GM19025 (cell line): ENCODE results near the gene GNB5.

Experiments used
- ATAC-seq: cut with Tn5 transposase; IDR thresholded peaks from one replicate; pipeline ENCODE4 v1.9.1; 2021; ENCODE audit warnings: mild to moderate bottlenecking, low read depth, moderate library complexity; ENCODE audit not compliant: unreplicated experiment

GNB5 gene

GRCh38 chr15:52208306-52208946 is 17.2 kb upstream of the GNB5 start:
- peak; percentile 57 for ATAC-seq

- ATAC-seq, result no peak
These were observed 16.0 kb upstream of the GNB5 start for GRCh38 chr15:52207191-52207590.

DNA sequence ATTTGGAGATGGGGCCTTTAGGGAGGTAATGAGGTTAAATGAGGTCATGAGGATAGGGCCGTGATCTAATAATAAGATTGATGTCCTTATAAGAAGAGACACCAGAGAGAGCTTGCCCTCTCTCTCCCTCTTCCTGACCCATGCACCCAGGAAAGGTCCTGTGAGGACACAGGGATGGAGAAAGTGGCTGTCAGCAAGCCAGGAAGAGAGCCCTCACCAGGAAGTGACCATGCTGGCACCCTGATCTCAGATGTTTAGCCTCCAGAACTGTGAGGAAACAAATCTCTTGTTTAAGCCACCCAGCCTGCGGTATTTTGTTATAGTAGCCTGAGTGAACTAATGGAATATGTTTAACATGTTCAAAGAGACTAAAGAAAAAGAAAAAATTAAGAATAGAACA is 15.3 kb upstream of the GNB5 start:
- no peak for ATAC-seq

DNA sequence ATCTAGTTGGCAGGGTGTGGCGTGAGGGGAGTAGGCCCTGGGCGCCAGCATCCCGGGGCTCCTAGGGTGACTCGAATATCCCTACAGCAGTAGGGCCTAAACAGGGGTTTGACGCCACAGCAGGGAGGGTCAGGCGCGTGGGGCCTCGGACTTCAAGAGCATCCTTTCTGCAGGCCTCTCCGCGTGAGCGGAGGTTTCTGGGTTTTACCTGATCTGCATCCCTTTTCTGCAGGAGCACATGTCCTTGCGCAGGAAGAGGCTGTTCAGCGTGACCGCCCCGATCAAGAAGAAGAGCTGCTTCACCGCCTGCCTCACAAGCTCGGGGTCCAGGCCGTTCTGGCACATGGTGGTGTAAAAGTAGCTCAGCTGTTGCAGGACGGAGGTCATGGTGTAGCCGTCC is 13.5 kb upstream of the GNB5 start:
- ATAC-seq, result no peak

GRCh38 chr15:52200831-52201365 is 9.7 kb upstream of the GNB5 start:
- ATAC-seq, result no peak

GRCh38 chr15:52199271-52199670 is 8.1 kb upstream of the GNB5 start:
- ATAC-seq, result no peak

DNA sequence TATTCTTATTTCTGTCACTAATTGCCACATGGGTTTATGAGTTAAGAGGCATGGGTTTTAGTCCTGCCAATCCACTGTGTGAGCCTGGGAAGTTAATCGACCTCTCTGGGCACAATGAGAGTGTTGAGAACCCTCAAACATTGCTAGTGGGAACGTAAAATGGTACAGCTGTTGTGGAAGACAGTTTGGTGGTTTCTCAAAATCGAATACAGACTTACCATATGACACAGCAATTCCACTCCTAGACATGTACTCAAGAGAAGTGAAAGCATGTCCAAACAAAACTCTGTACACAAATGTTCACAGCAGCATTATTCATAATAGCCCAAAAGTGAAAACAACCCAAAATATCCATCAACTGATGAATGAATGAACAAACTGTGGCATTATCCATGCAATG is 5.7 kb upstream of the GNB5 start:
- ATAC-seq, result no peak

GRCh38 chr15:52193791-52194190 is 2.6 kb upstream of the GNB5 start:
- no peak for ATAC-seq

GRCh38 chr15:52193321-52193720 is 2.1 kb upstream of the GNB5 start:
- ATAC-seq, result no peak

- no peak for ATAC-seq
These were observed 4.3 kb downstream of the GNB5 start for GRCh38 chr15:52186651-52187486.

- ATAC-seq, result no peak
These were observed 6.0 kb downstream of the GNB5 start for GRCh38 chr15:52185151-52185561.

- ATAC-seq, result no peak
These were observed 6.5 kb downstream of the GNB5 start for GRCh38 chr15:52184721-52185120.

DNA sequence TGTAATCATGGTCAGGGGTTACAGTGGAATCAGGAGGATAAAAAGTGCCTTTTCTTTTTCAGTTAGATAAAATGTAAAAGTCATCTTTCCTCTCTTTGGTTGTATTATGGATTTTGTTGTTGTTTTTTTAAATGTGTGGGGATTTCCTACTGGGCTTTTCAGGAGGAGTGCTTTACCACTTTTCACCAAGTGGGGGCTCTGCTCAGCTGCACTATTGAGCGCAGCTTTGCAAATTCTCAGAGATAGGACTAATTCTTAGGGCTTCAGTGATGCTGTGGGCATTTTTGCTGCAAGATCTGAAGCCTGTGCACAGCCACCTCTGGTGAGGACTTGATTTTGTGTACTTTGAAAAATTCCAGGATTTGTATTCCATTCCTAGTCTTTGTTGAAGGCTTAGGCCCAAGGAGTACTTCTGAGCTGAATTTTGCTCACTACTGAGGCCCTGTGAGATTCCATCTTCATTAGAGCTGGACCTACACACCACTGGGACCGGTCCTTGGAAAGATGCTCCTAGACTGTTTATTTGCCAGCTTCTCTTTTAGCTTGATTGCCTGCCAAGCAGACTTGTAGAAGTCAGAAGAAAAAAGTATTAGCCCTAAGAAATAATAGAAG is 7.5 kb downstream of the GNB5 start:
- no peak for ATAC-seq

DNA sequence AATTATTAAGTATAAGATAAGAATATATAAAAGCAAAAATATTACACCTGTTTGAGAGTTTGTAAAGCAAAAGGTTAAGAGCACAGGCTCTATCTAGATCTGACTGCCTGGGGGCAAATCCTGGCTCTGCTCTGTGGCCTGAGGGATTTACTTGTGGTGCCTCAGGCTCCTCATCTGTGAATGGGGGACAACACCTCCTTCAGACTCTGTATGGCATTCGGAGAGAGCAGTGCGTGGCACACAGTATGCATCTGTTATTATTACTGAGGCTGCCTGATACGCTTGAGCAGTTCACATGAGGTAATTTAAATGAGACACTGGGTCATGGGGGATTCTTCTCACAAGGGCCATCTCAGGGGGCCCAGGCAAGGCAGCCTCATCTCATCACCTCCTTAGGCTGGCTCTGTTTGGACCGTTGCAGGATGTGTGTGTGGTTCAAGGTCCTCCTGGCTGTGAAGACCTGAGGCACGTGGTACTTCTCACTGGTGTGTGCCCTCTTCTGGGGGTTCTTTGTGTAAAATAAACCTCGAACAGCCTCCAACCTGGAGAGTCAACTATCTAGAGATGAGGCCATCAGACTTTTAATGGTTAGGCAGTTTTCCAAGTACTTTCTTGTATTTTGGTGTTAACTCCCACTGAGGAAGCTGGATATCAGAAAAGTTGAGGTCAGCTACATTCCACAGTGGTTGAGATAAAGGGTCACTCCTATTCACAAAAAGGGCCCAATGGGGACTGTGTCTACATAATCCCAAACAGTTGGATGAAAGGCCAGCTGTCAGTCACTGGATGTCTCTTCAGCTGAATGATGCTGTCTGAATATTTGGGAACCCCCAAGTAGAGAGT is 9.0 kb downstream of the GNB5 start:
- ATAC-seq, result no peak

- ATAC-seq, result no peak
These were observed 10.2 kb downstream of the GNB5 start for GRCh38 chr15:52180851-52181450.

- peak; percentile 17 for ATAC-seq
These were observed 10.9 kb downstream of the GNB5 start for GRCh38 chr15:52180196-52180835.

DNA sequence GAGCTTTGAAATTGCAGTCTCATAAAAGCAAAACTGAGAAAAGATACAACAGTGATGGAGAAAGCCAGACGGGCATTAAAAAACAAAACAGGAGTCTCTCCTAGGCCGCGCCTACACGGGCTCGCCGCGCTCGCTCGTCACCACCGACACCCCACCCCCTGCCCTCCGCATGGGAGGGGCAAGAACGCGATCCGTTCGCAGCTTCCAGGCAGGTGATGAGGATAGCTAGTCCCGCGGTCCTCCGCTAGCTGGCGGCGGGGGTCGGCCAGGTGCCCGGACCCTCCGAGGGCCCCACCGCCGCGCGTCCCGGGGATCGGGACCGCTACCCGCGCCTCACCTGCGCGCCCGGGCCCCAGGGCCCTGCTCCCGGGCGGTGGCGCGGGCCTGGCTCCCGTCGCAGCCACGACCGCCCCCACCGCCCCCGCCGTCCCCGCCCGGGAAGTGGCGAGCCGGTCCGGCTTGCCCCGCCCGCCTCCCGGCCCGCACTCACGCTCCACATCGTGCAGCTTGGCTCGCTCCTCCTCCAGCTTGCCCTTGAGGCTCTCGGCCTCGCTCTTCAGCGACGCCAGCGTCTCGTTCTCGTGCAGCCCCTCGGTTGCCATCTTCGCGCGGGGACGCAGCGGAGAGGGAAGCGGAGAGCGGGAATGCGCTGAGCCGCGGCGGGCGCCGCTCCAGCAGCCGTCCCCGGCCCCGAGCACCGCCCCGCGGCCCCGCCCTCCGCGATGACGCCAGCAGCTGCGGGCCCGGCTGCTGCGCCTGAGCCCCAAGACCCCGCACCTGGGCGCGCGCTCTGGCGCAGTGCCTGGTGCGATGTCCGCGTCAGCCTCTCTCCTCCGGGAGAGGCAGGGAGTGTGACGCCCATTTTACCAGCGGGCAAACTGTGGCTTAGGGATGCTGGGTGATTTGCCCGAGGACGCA is 11.7 kb downstream of the GNB5 start:
- ATAC-seq, result peak; percentile 86

- ATAC-seq, result no peak
These were observed 12.4 kb downstream of the GNB5 start for GRCh38 chr15:52178765-52179164.

- ATAC-seq, result no peak
These were observed 18.3 kb downstream of the GNB5 start for GRCh38 chr15:52172869-52173268.
